T-helper 2 cell treated with Interferon-gamma antibody and Interleukin-4, amounts not matched to agents 5 μg/mL and 100 μg/mL, for 36 hours (primary cell): Measurements from ENCODE around the gene MGAT4B.

Source experiments
- DNase-seq: peaks from one replicate; pipeline ENCODE4 v3.0.0; 2021; ENCODE audit warnings: low spot score
- H3K27ac Mint-ChIP-seq: one replicate; pipeline ENCODE4 v1.8.0; 2021; ENCODE audit warnings: mild to moderate bottlenecking, mixed read lengths
- H3K27me3 Mint-ChIP-seq: one replicate; pipeline ENCODE4 v1.8.0; 2021; ENCODE audit warnings: low read depth, mixed read lengths
- H3K36me3 Mint-ChIP-seq: one replicate; pipeline ENCODE4 v1.8.0; 2021; ENCODE audit warnings: low read depth, mixed read lengths
- H3K4me1 Mint-ChIP-seq: one replicate; pipeline ENCODE4 v1.8.0; 2021; ENCODE audit warnings: low read depth, mixed read lengths
- H3K4me3 Mint-ChIP-seq: one replicate; pipeline ENCODE4 v1.8.0; 2022; ENCODE audit warnings: mild to moderate bottlenecking, moderate library complexity, mixed read lengths
- H3K9me3 Mint-ChIP-seq: one replicate; pipeline ENCODE4 v1.8.0; 2021; ENCODE audit warnings: mixed read lengths

The MGAT4B gene

GRCh38 chr5:179805529-179806249, 977 bp downstream of the MGAT4B start:
- peaks cover 8% of the 10 kb centered on the region for H3K36me3 Mint-ChIP-seq
- peaks cover 23% of the 10 kb centered on the region for H3K4me1 Mint-ChIP-seq
- H3K27me3 Mint-ChIP-seq, result no peaks in the 10 kb centered on the region
- H3K27ac Mint-ChIP-seq, result peak overlapping the region; percentile 90
- peak overlapping the region; percentile 89 for H3K4me3 Mint-ChIP-seq
- H3K9me3 Mint-ChIP-seq, result no peaks in the 10 kb centered on the region
- peak; percentile 45 for DNase-seq

GRCh38 chr5:179805070-179805528, 1.6 kb downstream of the MGAT4B start:
- Mint-ChIP-seq H3K4me1 (peaks cover 23% of the 10 kb centered on the region), H3K4me3 (peak overlapping the region; percentile 89)
- DNase-seq, result no peak

GRCh38 chr5:179804555-179804947, 2.1 kb downstream of the MGAT4B start:
- H3K36me3 Mint-ChIP-seq, result peaks cover 10% of the 10 kb centered on the region
- H3K4me3 Mint-ChIP-seq, result peak overlapping the region; percentile 89
- H3K4me1 Mint-ChIP-seq, result peaks cover 23% of the 10 kb centered on the region
- no peak for DNase-seq
- no peaks in the 10 kb centered on the region for H3K27me3 Mint-ChIP-seq
- peak overlapping the region; percentile 90 for H3K27ac Mint-ChIP-seq
- H3K9me3 Mint-ChIP-seq, result no peaks in the 10 kb centered on the region

More at GRCh38 chr5:179805070-179805528, 1.6 kb downstream of the MGAT4B start:
- Mint-ChIP-seq H3K27ac (peak overlapping the region; percentile 90), H3K36me3 (peaks cover 6% of the 10 kb centered on the region), H3K9me3 (no peaks in the 10 kb centered on the region), H3K27me3 (no peaks in the 10 kb centered on the region)

- H3K4me3 Mint-ChIP-seq, result peak overlapping the region; percentile 89
- no peaks in the 10 kb centered on the region for H3K9me3 Mint-ChIP-seq
- H3K36me3 Mint-ChIP-seq, result peaks cover 15% of the 10 kb centered on the region
- H3K27me3 Mint-ChIP-seq, result no peaks in the 10 kb centered on the region
- H3K4me1 Mint-ChIP-seq, result peaks cover 23% of the 10 kb centered on the region
- DNase-seq, result peak; percentile 80
- peak overlapping the region; percentile 24 for H3K27ac Mint-ChIP-seq
These were observed 2.8 kb downstream of the MGAT4B start for GRCh38 chr5:179803651-179804554.

- no peak for DNase-seq
- Mint-ChIP-seq H3K4me3 (no peak overlapping the region), H3K36me3 (peaks cover 19% of the 10 kb centered on the region), H3K9me3 (no peaks in the 10 kb centered on the region), H3K27ac (no peak overlapping the region), H3K4me1 (peaks cover 23% of the 10 kb centered on the region), H3K27me3 (no peaks in the 10 kb centered on the region)
These were observed 3.6 kb downstream of the MGAT4B start for GRCh38 chr5:179802950-179803562.

GRCh38 chr5:179802207-179802883, 4.3 kb downstream of the MGAT4B start:
- H3K27ac Mint-ChIP-seq, result no peak overlapping the region
- DNase-seq, result no peak
- H3K36me3 Mint-ChIP-seq, result peaks cover 22% of the 10 kb centered on the region
- H3K4me3 Mint-ChIP-seq, result no peak overlapping the region
- H3K27me3 Mint-ChIP-seq, result no peaks in the 10 kb centered on the region
- H3K9me3 Mint-ChIP-seq, result no peaks in the 10 kb centered on the region
- peaks cover 23% of the 10 kb centered on the region for H3K4me1 Mint-ChIP-seq

- H3K27ac Mint-ChIP-seq, result peak overlapping the region; percentile 53
- H3K36me3 Mint-ChIP-seq, result peaks cover 27% of the 10 kb centered on the region
- peak; percentile 69 for DNase-seq
- no peak overlapping the region for H3K4me3 Mint-ChIP-seq
- H3K9me3 Mint-ChIP-seq, result no peaks in the 10 kb centered on the region
- peaks cover 25% of the 10 kb centered on the region for H3K4me1 Mint-ChIP-seq
- no peaks in the 10 kb centered on the region for H3K27me3 Mint-ChIP-seq
These were observed 5.1 kb downstream of the MGAT4B start for GRCh38 chr5:179801304-179802206.

- Mint-ChIP-seq H3K27ac (no peak overlapping the region), H3K4me3 (no peak overlapping the region), H3K27me3 (no peaks in the 10 kb centered on the region), H3K36me3 (peaks cover 27% of the 10 kb centered on the region), H3K9me3 (no peaks in the 10 kb centered on the region), H3K4me1 (peaks cover 25% of the 10 kb centered on the region)
- DNase-seq, result no peak
These were observed 5.9 kb downstream of the MGAT4B start for GRCh38 chr5:179800696-179801201.

GRCh38 chr5:179800071-179800695, 6.5 kb downstream of the MGAT4B start:
- Mint-ChIP-seq H3K4me1 (peaks cover 23% of the 10 kb centered on the region), H3K4me3 (no peak overlapping the region), H3K9me3 (no peaks in the 10 kb centered on the region), H3K27me3 (no peaks in the 10 kb centered on the region), H3K36me3 (peaks cover 24% of the 10 kb centered on the region), H3K27ac (no peak overlapping the region)
- no peak for DNase-seq

GRCh38 chr5:179799644-179799973, 7.1 kb downstream of the MGAT4B start:
- H3K27ac Mint-ChIP-seq, result no peak overlapping the region
- peaks cover 17% of the 10 kb centered on the region for H3K4me1 Mint-ChIP-seq
- no peak for DNase-seq
- no peaks in the 10 kb centered on the region for H3K27me3 Mint-ChIP-seq
- no peak overlapping the region for H3K4me3 Mint-ChIP-seq
- peaks cover 23% of the 10 kb centered on the region for H3K36me3 Mint-ChIP-seq
- H3K9me3 Mint-ChIP-seq, result no peaks in the 10 kb centered on the region

- no peaks in the 10 kb centered on the region for H3K27me3 Mint-ChIP-seq
- H3K36me3 Mint-ChIP-seq, result peaks cover 23% of the 10 kb centered on the region
- no peak for DNase-seq
- H3K4me3 Mint-ChIP-seq, result no peak overlapping the region
- peaks cover 12% of the 10 kb centered on the region for H3K4me1 Mint-ChIP-seq
- H3K27ac Mint-ChIP-seq, result no peak overlapping the region
- no peaks in the 10 kb centered on the region for H3K9me3 Mint-ChIP-seq
These were observed 7.7 kb downstream of the MGAT4B start for GRCh38 chr5:179798771-179799643.
